HEK293T (cell line): ENCODE measurements around the gene CAPN5.

Source experiments
- ARNT ChIP-seq: fragments of 450-650 bp; IDR thresholded peaks from 2 replicates; pipeline ENCODE4 v1.6.1; 2017; ENCODE audit warnings: mild to moderate bottlenecking
- BHLHE40 ChIP-seq: fragments of 450-650 bp; IDR thresholded peaks from 2 replicates; pipeline ENCODE4 v1.6.1; 2016; ENCODE audit warnings: mild to moderate bottlenecking, moderate library complexity, borderline replicate concordance
- ELF4 ChIP-seq: fragments of 450-650 bp; IDR thresholded peaks from 2 replicates; pipeline ENCODE4 v1.6.1; 2017; ENCODE audit warnings: antibody characterized with exemption
- FOXA1 ChIP-seq: fragments of 450-650 bp; IDR thresholded peaks from 2 replicates; pipeline ENCODE4 v1.6.1; 2016; ENCODE audit warnings: mild to moderate bottlenecking
- FOXM1 ChIP-seq: fragments of 450-650 bp; IDR thresholded peaks from 2 replicates; pipeline ENCODE4 v1.6.1; 2017; ENCODE audit warnings: mild to moderate bottlenecking, borderline replicate concordance
- HDGF ChIP-seq: fragments of 450-650 bp; IDR thresholded peaks from 2 replicates; pipeline ENCODE4 v1.6.1; 2017; ENCODE audit warnings: antibody characterized with exemption, borderline replicate concordance
- LEF1 ChIP-seq: fragments of 450-650 bp; IDR thresholded peaks from 2 replicates; pipeline ENCODE4 v1.6.1; 2017; ENCODE audit warnings: mild to moderate bottlenecking, borderline replicate concordance
- NFRKB ChIP-seq: fragments of 450-650 bp; IDR thresholded peaks from 2 replicates; pipeline ENCODE4 v1.6.1; 2016; ENCODE audit warnings: mild to moderate bottlenecking, moderate library complexity
- PKNOX1 ChIP-seq: fragments of 450-650 bp; IDR thresholded peaks from 2 replicates; pipeline ENCODE4 v1.6.1; 2016
- SP1 ChIP-seq: fragments of 450-650 bp; IDR thresholded peaks from 2 replicates; pipeline ENCODE4 v1.6.1; 2017
- SUZ12 ChIP-seq: fragments of 450-650 bp; IDR thresholded peaks from 2 replicates; pipeline ENCODE4 v1.6.1; 2016; ENCODE audit warnings: mild to moderate bottlenecking
- ZNF384 ChIP-seq: fragments of 450-650 bp; IDR thresholded peaks from 2 replicates; pipeline ENCODE4 v1.6.1; 2016

- no peak for TF ChIP-seq FOXA1
- no peak for TF ChIP-seq PKNOX1
- no peak for TF ChIP-seq NFRKB
- TF ChIP-seq SUZ12, result no peak
- TF ChIP-seq BHLHE40, result no peak
- no peak for TF ChIP-seq SP1
- TF ChIP-seq ZNF384, result no peak
- TF ChIP-seq ARNT, result no peak
- TF ChIP-seq ELF4, result no peak
- no peak for TF ChIP-seq HDGF
- no peak for TF ChIP-seq FOXM1
- no peak for TF ChIP-seq LEF1
Measured at GRCh38 chr11:77090373-77091111, 23.8 kb downstream of the CAPN5 start.
